ENCODE results near the gene STARD5. TPM values are rescaled to one million over a fixed set of nuclear protein-coding genes. Genes with fewer than 3 reads are reported as not detected.

The STARD5 gene
- total and polyA plus RNA-seq, 2 of the 8 experiments (the other 6 are each of a cell fraction or from before 2014, with no cell fraction given), result 5.5 to 10.4 TPM

- H3K4me2 ChIP-seq (ENCODE audit: insufficient read depth in 1 of 2, low read depth in 2 of 2, low read length in 2 of 2), result no peak overlapping the region
- no peaks in the 10 kb centered on the region for H3K9me3 ChIP-seq (ENCODE audit: insufficient read depth in 2 of 2, low read depth in 1 of 2, low read length in 1 of 2)
- TF ChIP-seq RXRA (IDR thresholded peaks at IDR 0.05; ENCODE audit: insufficient read depth, low read depth, low read length), result no peak
- no peak for TF ChIP-seq ATF3 (IDR thresholded peaks at IDR 0.05; ENCODE audit: insufficient read depth, low read depth, low read length)
- no peak for TF ChIP-seq RBBP5 (IDR thresholded peaks at IDR 0.05; ENCODE audit: borderline replicate concordance, low read depth, low read length)
- no peak for TF ChIP-seq CBX5 (IDR thresholded peaks at IDR 0.05; ENCODE audit: low read depth, low read length)
- TF ChIP-seq ZNF274 (IDR thresholded peaks at IDR 0.05; ENCODE audit: borderline replicate concordance, extremely low read depth, low read length), result no peak
- TF ChIP-seq CHD1 (IDR thresholded peaks at IDR 0.05; ENCODE audit: low read depth, low read length), result no peak
- no peak for TF ChIP-seq BACH1 (IDR thresholded peaks at IDR 0.05; ENCODE audit: low read length)
- TF ChIP-seq CHD2 (IDR thresholded peaks at IDR 0.05; ENCODE audit: low read length), result no peak
- TF ChIP-seq RAD21 (IDR thresholded peaks at IDR 0.05 in 1 of 2, conservative IDR thresholded peaks at IDR 0.05 in 1 of 2; ENCODE audit: low read depth in 2 of 2, low read length in 2 of 2), result no peak
- TF ChIP-seq SUZ12 (IDR thresholded peaks at IDR 0.05; ENCODE audit: low read length), result no peak
- no peak for TF ChIP-seq ATF2 (IDR thresholded peaks at IDR 0.05; ENCODE audit: low read length)
These were observed 24.8 kb downstream of the STARD5 start for GRCh38 chr15:81299156-81299555.

More at GRCh38 chr15:81299156-81299555, 24.8 kb downstream of the STARD5 start:
- Histone ChIP-seq H2BK120ac (replicated peaks; ENCODE audit: low read depth, low read length) (no peak overlapping the region), H3K4ac (replicated peaks; ENCODE audit: insufficient read length, low read depth, low read length) (no peak overlapping the region), H3K4me1 (replicated peaks in 1 of 4; ENCODE audit: control insufficient read depth in 3 of 4, insufficient read depth in 4 of 4, low read length in 3 of 4) (peaks cover 6 to 14% (median 13%) of the 10 kb centered on the region in 4 experiments), H3K14ac (ENCODE audit: insufficient read length) (no peak overlapping the region), H4K20me1 (replicated peaks in 1 of 2; ENCODE audit: control insufficient read depth in 1 of 2, insufficient read depth in 2 of 2, low read length in 2 of 2) (no peaks in the 10 kb centered on the region), H3K23ac (ENCODE audit: insufficient read length) (no peak overlapping the region), H4K91ac (replicated peaks; ENCODE audit: insufficient read length, low read length) (no peak overlapping the region), H3K27ac (ENCODE audit: low read depth, low read length) (no peak overlapping the region), H2AK5ac (ENCODE audit: low read depth, low read length) (no peak overlapping the region), H2BK15ac (ENCODE audit: low read length) (no peak overlapping the region), H3K56ac (replicated peaks; ENCODE audit: insufficient read length, low read depth, low read length) (no peak overlapping the region), H3K36me3 (ENCODE audit: control insufficient read depth in 2 of 4, insufficient read depth in 4 of 4, low read length in 3 of 4) (no peaks in the 10 kb centered on the region), H3K79me1 (ENCODE audit: low read depth, low read length) (no peaks in the 10 kb centered on the region), H3K23me2 (ENCODE audit: low read depth, low read length) (no peaks in the 10 kb centered on the region), H3K18ac (ENCODE audit: extremely low read depth, low read length) (no peak overlapping the region), H3K9ac (replicated peaks in 1 of 4; ENCODE audit: extremely low read depth in 1 of 4, low read depth in 3 of 4, low read length in 3 of 4) (no peak overlapping the region), H3K27me3 (replicated peaks in 1 of 4; ENCODE audit: control insufficient read depth in 3 of 4, extremely low read depth in 1 of 4, insufficient read depth in 3 of 4, low read length in 3 of 4) (no peaks in the 10 kb centered on the region; a peak in 1 of 7 replicates), H2BK12ac (ENCODE audit: low read depth, low read length) (no peak overlapping the region), H2AFZ (ENCODE audit: low read length) (no peak overlapping the region), H4K8ac (ENCODE audit: extremely low read depth, insufficient read depth, low read length) (no peak overlapping the region), H4K5ac (ENCODE audit: insufficient read length, low read depth, low read length) (no peak overlapping the region), H2BK20ac (ENCODE audit: low read length) (no peak overlapping the region), H3K4me3 (ENCODE audit: extremely low read depth in 1 of 4, insufficient read depth in 2 of 4, low read depth in 3 of 4, low read length in 4 of 4) (no peak overlapping the region), H2BK5ac (ENCODE audit: low read depth, low read length) (no peak overlapping the region), H3K79me2 (ENCODE audit: control insufficient read depth in 1 of 2, insufficient read depth in 2 of 2, low read length in 2 of 2) (no peaks in the 10 kb centered on the region)
- 91% methylated on average over 3 of the region's 3 CpGs; no CpG with 5 or more reads in 1 of the 2 experiments for WGBS, 2 experiments (ENCODE audit: extremely low coverage in 1 of 2, insufficient coverage in 1 of 2, insufficient read length in 1 of 2, insufficient replicate concordance in 2 of 2, low coverage in 1 of 2, low lambda C conversion rate in 2 of 2, missing lambda C conversion rate in 1 of 2)
- POLR2A ChIA-PET (ENCODE audit: partially characterized antibody), result no interaction called here
- CTCF ChIA-PET (ENCODE audit: partially characterized antibody), result interaction anchor here (0.6 to 1.5 kb wide), 5 partner anchors 19 to 143 kb away, joined by 3 read pairs; no protein-coding TSS in a partner anchor
- FAIRE-seq (no peak), DNase-seq (ENCODE audit: low read depth in 1 of 2, low spot score in 2 of 2) (no peak)

Measured in H1 (cell line).